Measurements from ENCODE around the gene ETV2. TPM values are rescaled to one million over a fixed set of nuclear protein-coding genes. Genes with fewer than 3 reads are reported as not detected.

Gene ETV2
- total RNA-seq, 1 donor from 2014 or later = 0.45 TPM

DNA sequence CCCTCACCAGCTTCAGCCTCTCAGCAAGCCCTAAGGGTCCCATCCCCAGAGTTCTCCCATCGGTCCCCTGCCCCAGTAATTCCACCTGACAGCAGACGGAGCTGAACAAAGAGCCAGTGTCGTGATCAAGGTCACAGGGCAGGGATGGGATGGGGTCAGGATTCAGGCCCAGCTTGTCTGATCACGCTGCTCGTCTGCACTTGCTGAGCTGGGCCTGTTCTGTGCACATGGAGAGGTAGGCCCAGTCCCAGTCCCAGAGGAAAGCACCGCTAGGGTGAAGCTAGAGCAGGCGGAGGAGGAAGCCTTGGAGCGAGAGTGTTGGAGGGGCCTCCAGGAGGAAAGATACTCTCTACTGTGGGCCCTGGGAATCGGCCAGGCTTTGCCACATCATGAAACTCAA is 19.8 kb upstream of the ETV2 start:
- H3K4me3 ChIP-seq (ENCODE audit: insufficient read depth, low read depth, low read length) = no peak overlapping the region
- H3K27ac Mint-ChIP-seq (ENCODE audit: unreplicated experiment) = no peak overlapping the region

DNA sequence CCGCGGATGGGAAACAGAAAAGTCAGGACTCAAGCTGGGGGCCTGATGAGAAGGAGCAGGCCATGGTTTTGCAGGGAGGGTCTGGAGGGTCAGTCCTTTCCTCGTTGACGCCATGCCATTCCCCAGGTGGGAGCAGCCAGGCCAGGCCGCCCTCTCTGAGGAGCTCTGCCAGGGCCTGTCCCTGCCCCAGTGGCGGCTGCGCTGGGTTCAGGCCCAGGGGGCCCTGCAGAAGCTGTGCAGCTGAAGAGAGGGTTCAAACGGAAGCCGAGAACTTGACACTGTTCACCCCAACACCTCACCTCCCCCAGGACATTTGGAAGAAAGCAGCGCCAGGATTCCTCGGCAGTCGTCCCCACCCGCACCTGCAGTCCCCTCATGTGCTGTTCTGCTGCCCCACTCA is 18.8 kb upstream of the ETV2 start:
- Histone ChIP-seq H3K4me3 (ENCODE audit: insufficient read depth, low read depth, low read length) (no peak overlapping the region), H4K20me1 (ENCODE audit: insufficient read depth, low read length) (no peaks in the 10 kb centered on the region), H3K27me3 (ENCODE audit: insufficient read depth, low read length) (no peaks in the 10 kb centered on the region), H3K9me3 (ENCODE audit: insufficient read depth, low read depth, low read length) (no peaks in the 10 kb centered on the region), H3K4me1 (ENCODE audit: insufficient read depth, low read length) (no peaks in the 10 kb centered on the region), H2AFZ (ENCODE audit: low read depth, low read length) (no peak overlapping the region), H3K27ac (ENCODE audit: low read depth, low read length) (no peak overlapping the region), H3K9ac (ENCODE audit: low read length) (no peak overlapping the region), H3K79me2 (ENCODE audit: insufficient read depth, low read length) (no peaks in the 10 kb centered on the region), H3K36me3 (ENCODE audit: insufficient read depth, low read length) (peaks cover 2% of the 10 kb centered on the region), H3K4me2 (ENCODE audit: low read length) (no peak overlapping the region)
- DNase-seq (ENCODE audit: low read depth) = no peak
- TF ChIP-seq, protein P1, sequence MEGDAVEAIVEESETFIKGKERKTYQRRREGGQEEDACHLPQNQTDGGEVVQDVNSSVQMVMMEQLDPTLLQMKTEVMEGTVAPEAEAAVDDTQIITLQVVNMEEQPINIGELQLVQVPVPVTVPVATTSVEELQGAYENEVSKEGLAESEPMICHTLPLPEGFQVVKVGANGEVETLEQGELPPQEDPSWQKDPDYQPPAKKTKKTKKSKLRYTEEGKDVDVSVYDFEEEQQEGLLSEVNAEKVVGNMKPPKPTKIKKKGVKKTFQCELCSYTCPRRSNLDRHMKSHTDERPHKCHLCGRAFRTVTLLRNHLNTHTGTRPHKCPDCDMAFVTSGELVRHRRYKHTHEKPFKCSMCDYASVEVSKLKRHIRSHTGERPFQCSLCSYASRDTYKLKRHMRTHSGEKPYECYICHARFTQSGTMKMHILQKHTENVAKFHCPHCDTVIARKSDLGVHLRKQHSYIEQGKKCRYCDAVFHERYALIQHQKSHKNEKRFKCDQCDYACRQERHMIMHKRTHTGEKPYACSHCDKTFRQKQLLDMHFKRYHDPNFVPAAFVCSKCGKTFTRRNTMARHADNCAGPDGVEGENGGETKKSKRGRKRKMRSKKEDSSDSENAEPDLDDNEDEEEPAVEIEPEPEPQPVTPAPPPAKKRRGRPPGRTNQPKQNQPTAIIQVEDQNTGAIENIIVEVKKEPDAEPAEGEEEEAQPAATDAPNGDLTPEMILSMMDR (IDR thresholded peaks at IDR 0.05; ENCODE audit: insufficient read depth, low read depth, low read length) = no peak
- TF ChIP-seq EZH2 (IDR thresholded peaks at IDR 0.05; ENCODE audit: insufficient read depth, low read length) = no peak
- Mint-ChIP-seq H3K36me3 (ENCODE audit: low read depth, unreplicated experiment) (peaks cover 4% of the 10 kb centered on the region), H3K4me3 (ENCODE audit: unreplicated experiment) (no peak overlapping the region), H3K27me3 (ENCODE audit: low read depth, unreplicated experiment) (no peaks in the 10 kb centered on the region), H3K27ac (ENCODE audit: unreplicated experiment) (no peak overlapping the region), H3K4me1 (ENCODE audit: low read depth, unreplicated experiment) (no peaks in the 10 kb centered on the region), H3K9me3 (ENCODE audit: unreplicated experiment) (no peaks in the 10 kb centered on the region)
- no peak for FAIRE-seq

More for the DNA sequence above, 19.8 kb upstream of the ETV2 start:
- DNase-seq (ENCODE audit: low read depth) (no peak), FAIRE-seq (no peak)
- Histone ChIP-seq H3K27ac (ENCODE audit: low read depth, low read length) (no peak overlapping the region), H3K27me3 (ENCODE audit: insufficient read depth, low read length) (no peaks in the 10 kb centered on the region), H3K4me2 (ENCODE audit: low read length) (no peak overlapping the region), H3K79me2 (ENCODE audit: insufficient read depth, low read length) (no peaks in the 10 kb centered on the region), H3K36me3 (ENCODE audit: insufficient read depth, low read length) (peaks cover 2% of the 10 kb centered on the region), H3K4me1 (ENCODE audit: insufficient read depth, low read length) (no peaks in the 10 kb centered on the region), H3K9ac (ENCODE audit: low read length) (no peak overlapping the region), H3K9me3 (ENCODE audit: insufficient read depth, low read depth, low read length) (no peaks in the 10 kb centered on the region), H2AFZ (ENCODE audit: low read depth, low read length) (no peak overlapping the region), H4K20me1 (ENCODE audit: insufficient read depth, low read length) (no peaks in the 10 kb centered on the region)
- no peaks in the 10 kb centered on the region for H3K27me3 Mint-ChIP-seq (ENCODE audit: low read depth, unreplicated experiment)
- TF ChIP-seq EZH2 (IDR thresholded peaks at IDR 0.05; ENCODE audit: insufficient read depth, low read length) = no peak
- TF ChIP-seq, protein P1 (IDR thresholded peaks at IDR 0.05; ENCODE audit: insufficient read depth, low read depth, low read length) = no peak
- H3K4me3 Mint-ChIP-seq (ENCODE audit: unreplicated experiment) = no peak overlapping the region
- peaks cover 4% of the 10 kb centered on the region for H3K36me3 Mint-ChIP-seq (ENCODE audit: low read depth, unreplicated experiment)
- no peaks in the 10 kb centered on the region for H3K4me1 Mint-ChIP-seq (ENCODE audit: low read depth, unreplicated experiment)
- no peaks in the 10 kb centered on the region for H3K9me3 Mint-ChIP-seq (ENCODE audit: unreplicated experiment)

DNA sequence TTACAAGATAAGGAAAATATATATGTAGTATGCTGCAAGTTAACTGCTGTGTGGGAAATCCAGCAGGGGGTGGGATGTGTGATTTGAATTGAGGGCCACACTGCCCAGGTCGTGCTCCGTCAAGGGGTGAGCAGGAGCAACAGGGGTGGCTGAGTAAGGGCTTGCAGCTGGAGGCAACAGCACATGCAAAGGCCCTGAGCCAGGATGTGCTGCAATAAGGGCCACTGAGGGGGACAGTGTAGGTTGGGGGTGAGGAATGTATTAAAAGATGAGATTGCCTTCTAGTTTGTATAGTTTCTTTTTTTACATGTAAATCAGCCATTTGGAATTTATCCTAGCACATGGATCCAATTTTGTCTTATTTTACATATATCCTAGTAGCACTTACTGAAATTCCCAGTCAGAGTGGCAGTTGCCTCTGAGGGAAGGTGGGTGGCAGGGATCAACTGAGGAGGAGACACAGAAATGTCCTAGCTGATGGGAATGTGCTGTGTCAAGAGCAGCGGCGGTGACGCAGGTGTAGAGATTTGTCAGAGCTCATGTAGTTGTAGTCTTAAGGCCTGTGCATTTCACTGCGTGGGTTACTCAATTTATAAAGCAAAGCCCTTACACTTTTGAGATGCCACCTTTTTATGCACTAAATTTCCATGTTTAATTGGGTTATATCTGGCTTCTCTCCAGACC is 18.1 kb upstream of the ETV2 start:
- H3K36me3 ChIP-seq (ENCODE audit: insufficient read depth, low read length) = peaks cover 2% of the 10 kb centered on the region
- H3K36me3 Mint-ChIP-seq (ENCODE audit: low read depth, unreplicated experiment) = peaks cover 4% of the 10 kb centered on the region

More for the DNA sequence above, 18.1 kb upstream of the ETV2 start:
- H2AFZ ChIP-seq (ENCODE audit: low read depth, low read length) = no peak overlapping the region
- Mint-ChIP-seq H3K27me3 (ENCODE audit: low read depth, unreplicated experiment) (no peaks in the 10 kb centered on the region), H3K27ac (ENCODE audit: unreplicated experiment) (no peak overlapping the region), H3K4me1 (ENCODE audit: low read depth, unreplicated experiment) (peaks cover 4% of the 10 kb centered on the region), H3K4me3 (ENCODE audit: unreplicated experiment) (no peak overlapping the region), H3K9me3 (ENCODE audit: unreplicated experiment) (no peaks in the 10 kb centered on the region)
- no peak overlapping the region for H3K9ac ChIP-seq (ENCODE audit: low read length)
- H4K20me1 ChIP-seq (ENCODE audit: insufficient read depth, low read length) = no peaks in the 10 kb centered on the region
- H3K79me2 ChIP-seq (ENCODE audit: insufficient read depth, low read length) = no peaks in the 10 kb centered on the region
- no peak overlapping the region for H3K4me2 ChIP-seq (ENCODE audit: low read length)
- H3K27ac ChIP-seq (ENCODE audit: low read depth, low read length) = no peak overlapping the region
- DNase-seq (ENCODE audit: low read depth) = no peak
- H3K27me3 ChIP-seq (ENCODE audit: insufficient read depth, low read length) = no peaks in the 10 kb centered on the region
- FAIRE-seq = no peak
- TF ChIP-seq EZH2 (IDR thresholded peaks at IDR 0.05; ENCODE audit: insufficient read depth, low read length) = no peak
- TF ChIP-seq, protein P1 (IDR thresholded peaks at IDR 0.05; ENCODE audit: insufficient read depth, low read depth, low read length) = no peak
- no peaks in the 10 kb centered on the region for H3K4me1 ChIP-seq (ENCODE audit: insufficient read depth, low read length)
- no peak overlapping the region for H3K4me3 ChIP-seq (ENCODE audit: insufficient read depth, low read depth, low read length)
- H3K9me3 ChIP-seq (ENCODE audit: insufficient read depth, low read depth, low read length) = no peaks in the 10 kb centered on the region
